ENCODE measurements around the gene SULT4A1.

SULT4A1 gene

DNA sequence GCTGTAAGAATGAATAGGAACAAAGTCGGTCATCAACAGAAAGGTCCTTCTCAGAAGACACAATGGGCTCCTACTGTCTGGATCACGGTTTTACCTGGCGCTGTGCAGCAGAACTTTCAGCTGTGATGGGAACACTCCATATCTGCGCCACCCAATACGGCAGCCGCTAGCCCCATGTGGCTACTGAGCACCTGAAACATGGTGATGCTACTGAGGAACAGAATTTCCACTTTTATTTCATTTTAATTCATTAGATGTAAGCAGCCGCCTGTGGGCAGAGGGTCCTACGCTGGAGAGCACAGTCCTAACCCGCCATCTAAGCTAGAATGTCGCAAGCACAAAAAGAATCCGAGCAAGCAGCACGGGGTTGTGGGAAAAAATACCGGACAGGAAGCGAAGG, 2.7 kb downstream of the SULT4A1 start:
- TF ChIP-seq YY1 (IDR thresholded peaks at IDR 0.05; ENCODE audit: insufficient read depth, insufficient read length) (no peak), ZNF274 (IDR thresholded peaks at IDR 0.05; ENCODE audit: low read depth, low read length) (no peak), SUZ12 (IDR thresholded peaks at IDR 0.05; ENCODE audit: extremely low read depth, insufficient read depth, insufficient read length) (no peak)
- no peak overlapping the region for H3K9ac ChIP-seq (ENCODE audit: insufficient read length, low read depth)
- no peak overlapping the region for H3K4me3 ChIP-seq (ENCODE audit: insufficient read length, low read depth)
- H3K4me1 ChIP-seq (ENCODE audit: insufficient read depth, insufficient read length), result peaks cover 15% of the 10 kb centered on the region
- DNase-seq (ENCODE audit: low read depth, low spot score), result no peak
- H3K9me3 ChIP-seq (ENCODE audit: insufficient read depth, low read length), result peaks cover 7% of the 10 kb centered on the region; the same call in 1 of the 2 replicates
- peaks cover 12% of the 10 kb centered on the region for H3K36me3 ChIP-seq (ENCODE audit: insufficient read depth, insufficient read length, low read length)
- no peaks in the 10 kb centered on the region for H3K27me3 ChIP-seq (ENCODE audit: insufficient read depth, insufficient read length)

GRCh38 chr22:43859176-43859575, 3.1 kb downstream of the SULT4A1 start:
- Histone ChIP-seq H3K9me3 (ENCODE audit: insufficient read depth, low read length) (peaks cover 7% of the 10 kb centered on the region; the same call in 1 of the 2 replicates), H3K36me3 (ENCODE audit: insufficient read depth, insufficient read length, low read length) (peaks cover 12% of the 10 kb centered on the region), H3K9ac (ENCODE audit: insufficient read length, low read depth) (no peak overlapping the region), H3K27me3 (ENCODE audit: insufficient read depth, insufficient read length) (no peaks in the 10 kb centered on the region), H3K4me1 (ENCODE audit: insufficient read depth, insufficient read length) (peaks cover 15% of the 10 kb centered on the region), H3K4me3 (ENCODE audit: insufficient read length, low read depth) (no peak overlapping the region)
- no peak for DNase-seq (ENCODE audit: low read depth, low spot score)
- TF ChIP-seq ZNF274 (IDR thresholded peaks at IDR 0.05; ENCODE audit: low read depth, low read length) (no peak), YY1 (IDR thresholded peaks at IDR 0.05; ENCODE audit: insufficient read depth, insufficient read length) (no peak), SUZ12 (IDR thresholded peaks at IDR 0.05; ENCODE audit: extremely low read depth, insufficient read depth, insufficient read length) (no peak)

GRCh38 chr22:43858156-43858895, 4.0 kb downstream of the SULT4A1 start:
- no peak overlapping the region for H3K9ac ChIP-seq (ENCODE audit: insufficient read length, low read depth)
- no peak overlapping the region for H3K4me3 ChIP-seq (ENCODE audit: insufficient read length, low read depth)
- H3K36me3 ChIP-seq (ENCODE audit: insufficient read depth, insufficient read length, low read length), result peaks cover 12% of the 10 kb centered on the region
- H3K9me3 ChIP-seq (ENCODE audit: insufficient read depth, low read length), result peaks cover 7% of the 10 kb centered on the region; the same call in 1 of the 2 replicates
- DNase-seq (ENCODE audit: low read depth, low spot score), result no peak
- H3K27me3 ChIP-seq (ENCODE audit: insufficient read depth, insufficient read length), result no peaks in the 10 kb centered on the region
- peaks cover 17% of the 10 kb centered on the region for H3K4me1 ChIP-seq (ENCODE audit: insufficient read depth, insufficient read length)
- TF ChIP-seq YY1 (IDR thresholded peaks at IDR 0.05; ENCODE audit: insufficient read depth, insufficient read length), result no peak

DNA sequence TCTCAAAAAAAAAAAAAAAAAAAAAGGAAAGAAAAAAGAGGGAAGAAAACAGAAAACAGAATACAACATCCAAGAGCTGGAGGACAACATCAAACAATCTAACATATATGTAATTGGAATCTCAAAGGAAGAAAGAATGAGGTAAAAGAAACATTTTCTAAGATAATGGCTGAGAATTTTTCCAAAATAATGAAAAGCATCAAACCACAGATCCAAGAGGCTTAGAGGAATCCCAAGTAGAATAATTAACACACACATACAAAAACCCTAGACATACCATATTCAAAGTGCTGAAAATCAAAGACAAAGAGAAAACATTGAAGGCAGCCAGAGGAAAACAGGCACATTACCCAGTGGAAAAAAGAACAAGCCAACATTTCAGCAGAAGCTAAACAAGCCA, 4.9 kb downstream of the SULT4A1 start:
- H3K27me3 ChIP-seq (ENCODE audit: insufficient read depth, insufficient read length), result no peaks in the 10 kb centered on the region
- TF ChIP-seq SUZ12 (IDR thresholded peaks at IDR 0.05; ENCODE audit: extremely low read depth, insufficient read depth, insufficient read length), result no peak
- no peak for TF ChIP-seq YY1 (IDR thresholded peaks at IDR 0.05; ENCODE audit: insufficient read depth, insufficient read length)
- no peak for TF ChIP-seq ZNF274 (IDR thresholded peaks at IDR 0.05; ENCODE audit: low read depth, low read length)

DNA sequence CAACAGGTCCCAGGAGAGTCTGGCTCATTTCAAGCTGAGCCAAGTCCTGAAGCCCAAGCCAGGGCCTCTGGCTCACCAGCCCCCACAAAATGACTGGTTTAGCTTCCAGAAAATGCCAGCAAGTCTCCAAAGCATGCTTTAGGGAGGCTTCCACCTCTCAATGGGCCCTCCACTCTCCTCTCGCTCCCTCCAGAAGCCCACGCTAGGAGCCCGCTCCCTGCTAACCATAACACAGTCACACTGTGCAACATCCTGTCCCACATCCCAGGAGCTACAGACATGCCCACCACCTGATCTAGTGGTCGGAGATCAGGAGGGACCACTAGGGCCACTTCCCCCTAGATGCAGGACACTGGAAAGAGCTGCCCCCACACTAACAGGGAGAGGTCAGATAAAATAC, 6.9 kb downstream of the SULT4A1 start:
- Histone ChIP-seq H3K4me3 (ENCODE audit: insufficient read length, low read depth) (no peak overlapping the region), H3K9me3 (ENCODE audit: insufficient read depth, low read length) (peaks cover 7% of the 10 kb centered on the region; the same call in 1 of the 2 replicates), H3K36me3 (ENCODE audit: insufficient read depth, insufficient read length, low read length) (peaks cover 8% of the 10 kb centered on the region), H3K4me1 (ENCODE audit: insufficient read depth, insufficient read length) (peaks cover 14% of the 10 kb centered on the region), H3K27me3 (ENCODE audit: insufficient read depth, insufficient read length) (no peaks in the 10 kb centered on the region), H3K9ac (ENCODE audit: insufficient read length, low read depth) (no peak overlapping the region)
- no peak for DNase-seq (ENCODE audit: low read depth, low spot score)
- no peak for TF ChIP-seq YY1 (IDR thresholded peaks at IDR 0.05; ENCODE audit: insufficient read depth, insufficient read length)
- no peak for TF ChIP-seq SUZ12 (IDR thresholded peaks at IDR 0.05; ENCODE audit: extremely low read depth, insufficient read depth, insufficient read length)
- TF ChIP-seq ZNF274 (IDR thresholded peaks at IDR 0.05; ENCODE audit: low read depth, low read length), result no peak

More for the DNA sequence above, 4.9 kb downstream of the SULT4A1 start:
- Histone ChIP-seq H3K4me3 (ENCODE audit: insufficient read length, low read depth) (no peak overlapping the region), H3K9me3 (ENCODE audit: insufficient read depth, low read length) (peaks cover 7% of the 10 kb centered on the region; the same call in 1 of the 2 replicates), H3K36me3 (ENCODE audit: insufficient read depth, insufficient read length, low read length) (peaks cover 12% of the 10 kb centered on the region), H3K4me1 (ENCODE audit: insufficient read depth, insufficient read length) (peaks cover 23% of the 10 kb centered on the region), H3K9ac (ENCODE audit: insufficient read length, low read depth) (no peak overlapping the region)
- DNase-seq (ENCODE audit: low read depth, low spot score), result no peak

DNA sequence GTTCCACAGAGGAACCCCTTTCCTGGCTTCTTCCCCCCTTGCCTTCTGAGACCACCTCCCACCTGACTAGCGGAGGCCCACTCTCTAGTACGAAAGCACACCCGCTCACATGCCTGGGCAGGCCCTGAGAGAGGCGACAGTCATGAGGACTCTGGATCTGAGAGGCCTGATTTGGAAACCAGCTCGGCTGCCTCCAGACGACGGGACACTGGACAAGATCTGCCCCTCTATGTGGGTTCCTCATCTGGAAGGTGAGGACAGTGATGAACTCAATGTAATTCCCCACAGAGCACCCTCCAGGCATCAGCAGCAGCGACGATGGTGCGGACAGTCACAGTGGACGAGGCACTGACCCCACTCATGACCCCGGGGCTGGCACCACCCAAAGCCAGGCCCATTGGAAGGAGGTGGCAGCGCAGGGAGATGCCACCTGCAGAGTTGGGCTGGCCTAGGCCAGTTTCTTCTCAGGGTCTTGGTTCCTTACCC, 7.5 kb downstream of the SULT4A1 start:
- Histone ChIP-seq H3K4me1 (ENCODE audit: insufficient read depth, insufficient read length) (peaks cover 14% of the 10 kb centered on the region), H3K36me3 (ENCODE audit: insufficient read depth, insufficient read length, low read length) (peaks cover 6% of the 10 kb centered on the region), H3K9me3 (ENCODE audit: insufficient read depth, low read length) (peaks cover 7% of the 10 kb centered on the region; the same call in 1 of the 2 replicates), H3K4me3 (ENCODE audit: insufficient read length, low read depth) (no peak overlapping the region), H3K27me3 (ENCODE audit: insufficient read depth, insufficient read length) (no peaks in the 10 kb centered on the region), H3K9ac (ENCODE audit: insufficient read length, low read depth) (no peak overlapping the region)
- DNase-seq (ENCODE audit: low read depth, low spot score), result no peak
- TF ChIP-seq ZNF274 (IDR thresholded peaks at IDR 0.05; ENCODE audit: low read depth, low read length) (no peak), YY1 (IDR thresholded peaks at IDR 0.05; ENCODE audit: insufficient read depth, insufficient read length) (no peak), SUZ12 (IDR thresholded peaks at IDR 0.05; ENCODE audit: extremely low read depth, insufficient read depth, insufficient read length) (no peak)

GRCh38 chr22:43854121-43854785, 8.1 kb downstream of the SULT4A1 start:
- no peak for DNase-seq (ENCODE audit: low read depth, low spot score)
- TF ChIP-seq ZNF274 (IDR thresholded peaks at IDR 0.05; ENCODE audit: low read depth, low read length), result no peak
- TF ChIP-seq SUZ12 (IDR thresholded peaks at IDR 0.05; ENCODE audit: extremely low read depth, insufficient read depth, insufficient read length), result no peak
- no peak for TF ChIP-seq YY1 (IDR thresholded peaks at IDR 0.05; ENCODE audit: insufficient read depth, insufficient read length)
- Histone ChIP-seq H3K4me3 (ENCODE audit: insufficient read length, low read depth) (no peak overlapping the region), H3K4me1 (ENCODE audit: insufficient read depth, insufficient read length) (peaks cover 14% of the 10 kb centered on the region), H3K9me3 (ENCODE audit: insufficient read depth, low read length) (peaks cover 7% of the 10 kb centered on the region; the same call in 1 of the 2 replicates), H3K9ac (ENCODE audit: insufficient read length, low read depth) (no peak overlapping the region), H3K36me3 (ENCODE audit: insufficient read depth, insufficient read length, low read length) (peaks cover under 1% of the 10 kb centered on the region), H3K27me3 (ENCODE audit: insufficient read depth, insufficient read length) (no peaks in the 10 kb centered on the region)

Data from NT2/D1 (cell line).